Measurements from ENCODE around the gene NEBL. TPM values are rescaled to one million over a fixed set of nuclear protein-coding genes. Genes with fewer than 3 reads are reported as not detected.

NEBL gene, protein sequence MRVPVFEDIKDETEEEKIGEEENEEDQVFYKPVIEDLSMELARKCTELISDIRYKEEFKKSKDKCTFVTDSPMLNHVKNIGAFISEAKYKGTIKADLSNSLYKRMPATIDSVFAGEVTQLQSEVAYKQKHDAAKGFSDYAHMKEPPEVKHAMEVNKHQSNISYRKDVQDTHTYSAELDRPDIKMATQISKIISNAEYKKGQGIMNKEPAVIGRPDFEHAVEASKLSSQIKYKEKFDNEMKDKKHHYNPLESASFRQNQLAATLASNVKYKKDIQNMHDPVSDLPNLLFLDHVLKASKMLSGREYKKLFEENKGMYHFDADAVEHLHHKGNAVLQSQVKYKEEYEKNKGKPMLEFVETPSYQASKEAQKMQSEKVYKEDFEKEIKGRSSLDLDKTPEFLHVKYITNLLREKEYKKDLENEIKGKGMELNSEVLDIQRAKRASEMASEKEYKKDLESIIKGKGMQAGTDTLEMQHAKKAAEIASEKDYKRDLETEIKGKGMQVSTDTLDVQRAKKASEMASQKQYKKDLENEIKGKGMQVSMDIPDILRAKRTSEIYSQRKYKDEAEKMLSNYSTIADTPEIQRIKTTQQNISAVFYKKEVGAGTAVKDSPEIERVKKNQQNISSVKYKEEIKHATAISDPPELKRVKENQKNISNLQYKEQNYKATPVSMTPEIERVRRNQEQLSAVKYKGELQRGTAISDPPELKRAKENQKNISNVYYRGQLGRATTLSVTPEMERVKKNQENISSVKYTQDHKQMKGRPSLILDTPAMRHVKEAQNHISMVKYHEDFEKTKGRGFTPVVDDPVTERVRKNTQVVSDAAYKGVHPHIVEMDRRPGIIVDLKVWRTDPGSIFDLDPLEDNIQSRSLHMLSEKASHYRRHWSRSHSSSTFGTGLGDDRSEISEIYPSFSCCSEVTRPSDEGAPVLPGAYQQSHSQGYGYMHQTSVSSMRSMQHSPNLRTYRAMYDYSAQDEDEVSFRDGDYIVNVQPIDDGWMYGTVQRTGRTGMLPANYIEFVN
- total RNA-seq (100 to 1,000 TPM; 390 to 855 (median 591) TPM), polyA plus RNA-seq (100 to 1,000 TPM; 187 to 383 TPM)
- long read RNA-seq, donor 1, full-length matches to known transcripts, result 12 of 307 reads
- long read RNA-seq, donor 1, partial matches to known transcripts, result 116 of 307 reads
- long read RNA-seq, donor 1, other reads (novel, unspliced or antisense), result 179 of 307 reads
- long read RNA-seq, donor 2, full-length matches to known transcripts, result 2 of 298 reads
- long read RNA-seq, donor 2, partial matches to known transcripts, result 201 of 298 reads
- long read RNA-seq, donor 2, other reads (novel, unspliced or antisense), result 95 of 298 reads
- long read RNA-seq, donor 3, full-length matches to known transcripts, result 5 of 263 reads
- long read RNA-seq, donor 3, partial matches to known transcripts, result 100 of 263 reads
- long read RNA-seq, donor 3, other reads (novel, unspliced or antisense), result 158 of 263 reads

- Histone ChIP-seq H3K4me1 (peaks cover 0 to 12% (median 0%) of the 10 kb centered on the region in 12 donors), H3K4me3 (peak within 1 kb of the TSS; percentile 30 to 67 (median 53)), H3K27me3 (no peaks in the 10 kb centered on the region), H3K9me3 (no peaks in the 10 kb centered on the region), H3K27ac (peak within 1 kb of the TSS; percentile 69 to 95 (median 90)), H3K36me3 (peaks cover 0 to 11% (median 0%) of the 10 kb centered on the region in 9 donors)
- WGBS, 4 donors, result 28 to 51% (median 36%) methylated on average over 2 of the region's 2 CpGs
- ATAC-seq (peak; percentile 85 to 88 (median 88)), DNase-seq (peak in 4 of 5 donors; percentile 54 to 72 (median 58))
- no peak for TF ChIP-seq CTCF (IDR thresholded peaks at IDR 0.05)
- TF ChIP-seq POLR2A (IDR thresholded peaks at IDR 0.05), result peak in 1 of 2 donors; percentile 35
- intact Hi-C loops (cut with DNase I), result loop anchor here in 5 of 10 donors (5.0 to 10.0 kb wide), 6 partner anchors 100 to 180 kb away; no protein-coding TSS in a partner anchor
Measured at GRCh38 chr10:20897146-20897825, at the start of gene NEBL. NEBL (minus strand) TSS chr10:20897311; CDS start chr10:20897205, 106 bp downstream.

DNA sequence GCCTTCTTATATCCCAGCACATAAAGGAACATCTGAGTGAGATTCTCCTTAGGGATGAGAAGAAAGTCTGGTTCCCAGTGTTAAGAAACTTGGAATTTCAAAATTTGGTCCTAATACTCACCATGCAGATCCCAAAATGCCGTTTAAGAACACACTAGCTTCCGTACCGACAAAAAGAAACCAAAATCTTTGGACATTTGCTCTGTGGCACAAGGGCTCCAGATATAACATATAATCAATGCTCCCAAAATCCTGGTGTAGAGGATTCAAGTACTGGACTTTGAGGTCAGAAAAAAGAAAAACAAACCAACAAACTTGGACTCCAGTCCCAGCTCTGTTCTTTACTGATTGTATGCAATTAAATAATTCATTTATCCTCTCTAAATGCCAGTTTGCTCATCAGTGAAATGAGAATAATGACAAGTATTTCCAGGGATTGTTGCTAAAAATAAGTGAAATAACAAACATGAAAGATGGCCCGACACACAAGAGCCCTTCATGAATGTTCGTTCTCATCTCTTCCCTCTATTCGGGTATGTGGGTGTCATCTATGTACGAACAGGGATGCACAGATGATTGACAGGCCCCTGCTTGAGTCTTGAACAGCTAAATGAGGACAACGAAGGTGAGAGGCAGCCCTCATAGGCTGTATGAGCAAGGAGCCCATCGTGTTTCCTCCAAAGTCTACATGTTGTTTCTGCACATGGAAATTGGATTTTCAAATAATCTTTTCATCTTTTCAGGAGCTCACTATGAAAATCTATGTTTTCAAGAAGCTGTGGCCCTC, 48.6 kb upstream of the NEBL start:
- no peak for TF ChIP-seq CTCF (IDR thresholded peaks at IDR 0.05)
- TF ChIP-seq POLR2A (IDR thresholded peaks at IDR 0.05), result no peak
- Histone ChIP-seq H3K27me3 (no peaks in the 10 kb centered on the region), H3K36me3 (no peaks in the 10 kb centered on the region), H3K27ac (no peak overlapping the region), H3K4me3 (no peak overlapping the region), H3K4me1 (peaks cover 0 to 2% (median 0%) of the 10 kb centered on the region in 12 donors), H3K9me3 (peaks cover 0 to 4% (median 0%) of the 10 kb centered on the region in 12 donors)
- DNase-seq, result no peak
- intact Hi-C loops (cut with DNase I), result no loop called here
- 76 to 85% (median 84%) methylated on average over 9 of the region's 9 CpGs for WGBS, 4 donors
- ATAC-seq, result no peak
